Osteocyte (in vitro differentiated cells): ENCODE results near the gene CLNK. TPM values are rescaled to one million over a fixed set of nuclear protein-coding genes. Genes with fewer than 3 reads are reported as not detected.
A peak's percentile ranks its signal among the peaks of the same experiment; 100 is the strongest.

ENCODE experiments used
- DNase-seq: peaks from one replicate; pipeline ENCODE4 v3.0.0; 2021; ENCODE audit warnings: mixed read lengths; ENCODE audit not compliant: unreplicated experiment; ENCODE audit errors: extremely low spot score
- H3K27ac Mint-ChIP-seq: one replicate; pipeline ENCODE4 v1.8.0; 2021; ENCODE audit warnings: mild to moderate bottlenecking, mixed read lengths; ENCODE audit not compliant: unreplicated experiment
- H3K27me3 Mint-ChIP-seq: one replicate; pipeline ENCODE4 v1.8.0; 2021; ENCODE audit warnings: mixed read lengths; ENCODE audit not compliant: unreplicated experiment
- H3K36me3 Mint-ChIP-seq: one replicate; pipeline ENCODE4 v1.8.0; 2021; ENCODE audit warnings: mixed read lengths; ENCODE audit not compliant: unreplicated experiment
- H3K4me1 Mint-ChIP-seq: one replicate; pipeline ENCODE4 v1.8.0; 2021; ENCODE audit warnings: mixed read lengths; ENCODE audit not compliant: unreplicated experiment
- H3K4me3 Mint-ChIP-seq: one replicate; pipeline ENCODE4 v1.8.0; 2021; ENCODE audit warnings: mild to moderate bottlenecking, moderate library complexity, mixed read lengths; ENCODE audit not compliant: unreplicated experiment
- H3K9me3 Mint-ChIP-seq: one replicate; pipeline ENCODE4 v1.8.0; 2021; ENCODE audit warnings: mixed read lengths; ENCODE audit not compliant: unreplicated experiment
- total RNA-seq: library from RNA; stranded (reverse); gene quantifications from 2 replicates; pipeline ENCODE4 v1.2.1, GENCODE V29; 2021
- TF ChIP-seq, protein P1 (sequence below): fragments of 200-600 bp; sonication (generic); IDR thresholded peaks from 2 replicates; pipeline ENCODE4 v1.5.0; 2021; ENCODE audit warnings: antibody characterized with exemption, mild to moderate bottlenecking, moderate library complexity

The CLNK gene
- total RNA-seq, 1 donor from 2014 or later = not detected

GRCh38 chr4:10526429-10527222 lies 157.9 kb downstream of the CLNK start:
- no peak overlapping the region for H3K27ac Mint-ChIP-seq
- H3K4me1 Mint-ChIP-seq = peaks cover 37% of the 10 kb centered on the region
- no peaks in the 10 kb centered on the region for H3K27me3 Mint-ChIP-seq
- no peak overlapping the region for H3K4me3 Mint-ChIP-seq
- H3K36me3 Mint-ChIP-seq = no peaks in the 10 kb centered on the region
- no peak for DNase-seq
- TF ChIP-seq, protein P1, sequence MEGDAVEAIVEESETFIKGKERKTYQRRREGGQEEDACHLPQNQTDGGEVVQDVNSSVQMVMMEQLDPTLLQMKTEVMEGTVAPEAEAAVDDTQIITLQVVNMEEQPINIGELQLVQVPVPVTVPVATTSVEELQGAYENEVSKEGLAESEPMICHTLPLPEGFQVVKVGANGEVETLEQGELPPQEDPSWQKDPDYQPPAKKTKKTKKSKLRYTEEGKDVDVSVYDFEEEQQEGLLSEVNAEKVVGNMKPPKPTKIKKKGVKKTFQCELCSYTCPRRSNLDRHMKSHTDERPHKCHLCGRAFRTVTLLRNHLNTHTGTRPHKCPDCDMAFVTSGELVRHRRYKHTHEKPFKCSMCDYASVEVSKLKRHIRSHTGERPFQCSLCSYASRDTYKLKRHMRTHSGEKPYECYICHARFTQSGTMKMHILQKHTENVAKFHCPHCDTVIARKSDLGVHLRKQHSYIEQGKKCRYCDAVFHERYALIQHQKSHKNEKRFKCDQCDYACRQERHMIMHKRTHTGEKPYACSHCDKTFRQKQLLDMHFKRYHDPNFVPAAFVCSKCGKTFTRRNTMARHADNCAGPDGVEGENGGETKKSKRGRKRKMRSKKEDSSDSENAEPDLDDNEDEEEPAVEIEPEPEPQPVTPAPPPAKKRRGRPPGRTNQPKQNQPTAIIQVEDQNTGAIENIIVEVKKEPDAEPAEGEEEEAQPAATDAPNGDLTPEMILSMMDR = no peak
- peaks cover 3% of the 10 kb centered on the region for H3K9me3 Mint-ChIP-seq

- no peaks in the 10 kb centered on the region for H3K36me3 Mint-ChIP-seq
- peak overlapping the region; percentile 52 for H3K27ac Mint-ChIP-seq
- no peaks in the 10 kb centered on the region for H3K27me3 Mint-ChIP-seq
- H3K9me3 Mint-ChIP-seq = peaks cover 3% of the 10 kb centered on the region
- peaks cover 44% of the 10 kb centered on the region for H3K4me1 Mint-ChIP-seq
- DNase-seq = no peak
- H3K4me3 Mint-ChIP-seq = no peak overlapping the region
- TF ChIP-seq, protein P1 = no peak
These were observed 160.3 kb downstream of the CLNK start for GRCh38 chr4:10524196-10524833.

- Mint-ChIP-seq H3K4me1 (peaks cover 66% of the 10 kb centered on the region), H3K36me3 (no peaks in the 10 kb centered on the region), H3K27ac (peak overlapping the region; percentile 85), H3K4me3 (peak overlapping the region; percentile 24), H3K27me3 (no peaks in the 10 kb centered on the region), H3K9me3 (peaks cover 3% of the 10 kb centered on the region)
- DNase-seq = no peak
- TF ChIP-seq, protein P1 = no peak
These were observed 163.1 kb downstream of the CLNK start for GRCh38 chr4:10521424-10521823.

- Mint-ChIP-seq H3K27me3 (no peaks in the 10 kb centered on the region), H3K27ac (no peak overlapping the region), H3K36me3 (no peaks in the 10 kb centered on the region), H3K4me1 (peaks cover under 1% of the 10 kb centered on the region), H3K9me3 (no peaks in the 10 kb centered on the region), H3K4me3 (no peak overlapping the region)
- TF ChIP-seq, protein P1 = no peak
- no peak for DNase-seq
These were observed 174.8 kb downstream of the CLNK start for GRCh38 chr4:10509733-10510132.

- TF ChIP-seq, protein P1 = no peak
- H3K4me1 Mint-ChIP-seq = peaks cover 3% of the 10 kb centered on the region
These were observed 178.5 kb downstream of the CLNK start for GRCh38 chr4:10506077-10506476.

More at GRCh38 chr4:10506077-10506476, 178.5 kb downstream of the CLNK start:
- Mint-ChIP-seq H3K4me3 (no peak overlapping the region), H3K9me3 (no peaks in the 10 kb centered on the region), H3K27me3 (no peaks in the 10 kb centered on the region), H3K36me3 (no peaks in the 10 kb centered on the region), H3K27ac (no peak overlapping the region)
- no peak for DNase-seq
